GM19043 (cell line): ENCODE data around the gene IDUA.
"Not testable (repeated sequence)": the region's sequence is repeated elsewhere in the genome, so short reads cannot be mapped to it uniquely, and the experiment has no call there.

Source experiments
- ATAC-seq: cut with Tn5 transposase; IDR thresholded peaks from one replicate; pipeline ENCODE4 v1.9.1; 2021; ENCODE audit warnings: low read depth; ENCODE audit not compliant: unreplicated experiment

IDUA gene

GRCh38 chr4:1042352-1043055 lies 55.7 kb downstream of the IDUA start:
- ATAC-seq, result no peak

DNA sequence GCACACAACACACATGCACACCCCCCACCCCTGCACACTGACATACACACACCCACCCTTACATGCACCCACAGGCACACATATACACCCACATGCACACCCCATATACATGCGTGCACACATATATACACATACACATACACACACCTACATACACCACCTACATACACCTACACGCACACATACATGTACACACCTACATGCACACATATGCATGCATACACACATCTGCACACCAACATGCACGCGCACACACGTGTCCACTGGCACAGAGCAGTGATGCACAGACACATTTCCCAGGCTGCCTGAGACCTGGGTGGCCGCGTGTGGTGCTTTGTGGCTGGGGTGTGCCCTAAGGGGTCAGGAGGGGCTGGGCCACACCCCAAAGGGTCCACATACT lies 56.3 kb downstream of the IDUA start:
- no peak for ATAC-seq

- no peak for ATAC-seq
Measured at GRCh38 chr4:1043651-1044468, 57.0 kb downstream of the IDUA start.

- ATAC-seq, result no peak
Measured at GRCh38 chr4:1044469-1045192, 57.8 kb downstream of the IDUA start.

- no peak for ATAC-seq
Measured at GRCh38 chr4:1045193-1045594, 58.4 kb downstream of the IDUA start.

GRCh38 chr4:1045595-1046201 lies 58.9 kb downstream of the IDUA start:
- ATAC-seq, result no peak

DNA sequence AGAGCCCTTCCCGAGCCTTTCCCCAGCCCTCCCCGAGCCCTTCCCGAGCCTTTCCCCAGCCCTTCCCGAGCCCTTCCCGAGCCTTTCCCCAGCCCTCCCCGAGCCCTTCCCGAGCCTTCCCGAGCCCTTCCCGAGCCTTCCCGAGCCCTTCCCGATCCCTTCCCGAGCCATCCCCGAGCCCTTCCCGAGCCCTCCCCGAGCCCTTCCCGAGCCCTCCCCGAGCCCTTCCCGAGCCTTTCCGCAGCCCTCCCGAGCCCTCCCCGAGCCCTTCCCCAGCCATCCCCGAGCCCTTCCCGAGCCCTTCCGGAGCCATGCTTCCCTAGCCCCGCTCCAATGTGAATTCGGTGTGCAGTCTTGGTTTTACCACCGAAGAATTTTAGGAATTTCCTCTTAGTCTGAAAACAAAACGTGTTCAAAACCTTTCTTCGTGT lies 59.8 kb downstream of the IDUA start:
- not testable (repeated sequence) for ATAC-seq

DNA sequence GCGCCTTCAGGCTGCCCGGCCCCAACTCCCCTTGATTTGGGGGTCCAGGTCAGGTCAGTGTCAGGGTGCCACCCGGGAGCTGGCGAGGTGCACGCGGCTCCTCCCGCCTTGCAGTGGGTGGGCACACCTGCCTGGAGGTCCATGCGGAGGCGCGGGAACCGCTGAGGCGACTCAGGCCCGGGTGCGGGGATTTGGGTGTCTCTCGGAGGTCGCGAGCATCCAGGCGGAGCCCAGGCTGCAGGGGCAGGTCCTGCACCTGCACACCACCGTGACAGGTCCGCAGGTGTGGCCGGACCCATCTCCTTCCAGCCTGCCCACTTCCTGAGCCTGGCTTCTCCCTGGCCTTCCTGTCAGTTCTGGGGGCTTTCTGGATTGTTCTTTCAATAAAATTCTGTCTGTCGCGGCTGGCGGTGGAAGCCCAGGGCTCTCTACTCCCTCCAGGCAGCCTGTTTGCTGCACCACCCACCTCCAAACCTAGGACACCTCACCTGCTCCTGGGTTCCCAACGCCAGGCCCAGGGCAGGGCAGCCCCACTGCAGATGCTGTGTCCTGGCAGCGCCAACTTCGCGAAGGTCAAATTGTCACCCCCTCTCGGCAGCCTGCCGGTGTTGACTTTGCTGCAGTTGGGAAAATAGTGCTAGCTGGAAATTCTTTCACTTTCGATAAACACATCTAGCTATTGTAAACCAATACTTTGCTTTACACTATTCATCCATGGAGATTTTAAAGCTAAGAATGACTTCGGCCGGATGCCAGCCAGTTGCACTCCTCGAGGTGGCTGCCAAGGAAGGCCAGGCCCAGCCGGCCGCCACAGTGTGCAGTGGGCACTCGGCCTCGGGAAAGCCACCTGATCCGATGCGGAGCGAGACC lies 60.5 kb downstream of the IDUA start:
- no peak for ATAC-seq

- no peak for ATAC-seq
Measured at GRCh38 chr4:1047976-1048772, 61.3 kb downstream of the IDUA start.

- no peak for ATAC-seq
Measured at GRCh38 chr4:1048773-1049590, 62.1 kb downstream of the IDUA start.

DNA sequence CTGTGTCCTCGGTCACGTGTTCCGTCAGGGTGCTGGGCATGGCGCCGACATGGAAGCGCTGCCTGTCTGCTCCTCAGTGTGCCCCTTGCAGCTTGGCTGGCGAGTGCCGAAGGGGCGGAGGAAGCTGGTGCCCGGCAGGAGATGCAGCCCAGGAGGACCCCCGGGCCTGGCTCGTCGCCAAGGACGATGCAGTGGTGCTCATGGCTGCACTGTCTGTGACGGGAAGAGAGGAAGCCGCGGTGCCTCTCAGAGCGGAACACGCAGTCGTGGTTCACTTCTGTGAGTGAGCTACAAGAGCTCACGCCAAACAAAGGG lies 62.7 kb downstream of the IDUA start:
- ATAC-seq, result no peak

GRCh38 chr4:1050486-1051213 lies 63.8 kb downstream of the IDUA start:
- no peak for ATAC-seq

GRCh38 chr4:1051472-1051871 lies 64.6 kb downstream of the IDUA start:
- no peak for ATAC-seq

DNA sequence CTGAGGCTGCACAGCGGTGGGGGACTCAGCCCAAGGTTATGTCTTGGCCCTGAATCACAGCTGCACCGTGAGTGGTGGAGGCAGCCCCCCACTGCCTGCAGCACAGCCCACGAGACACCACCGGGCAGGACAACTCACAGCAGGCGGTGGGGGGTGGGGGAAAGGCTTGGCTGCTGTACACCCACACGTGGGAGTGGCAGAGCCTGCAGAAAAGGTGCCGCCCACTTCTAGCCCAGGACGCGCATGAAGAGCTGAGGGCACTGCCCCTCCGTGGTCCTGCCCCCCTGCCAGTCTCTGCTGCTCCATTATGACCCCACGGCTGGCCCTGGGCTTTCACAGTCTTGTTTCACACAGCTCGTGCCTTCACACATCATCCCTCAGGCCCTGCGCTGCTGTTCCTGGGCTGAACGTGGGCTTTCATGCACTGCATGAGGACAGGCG lies 65.4 kb downstream of the IDUA start:
- ATAC-seq, result no peak

- no peak for ATAC-seq
Measured at GRCh38 chr4:1053080-1053661, 66.3 kb downstream of the IDUA start.

GRCh38 chr4:1053891-1054290 lies 67.0 kb downstream of the IDUA start:
- ATAC-seq, result not testable (repeated sequence)
